Stimulated activated CD8-positive, alpha-beta memory T cell treated with anti-CD3 and anti-CD28 coated beads, Interleukin-4, amount 100 ng/mL, for 1 hour (primary cell): ENCODE data around the gene BPTF.
A peak's percentile ranks its signal among the peaks of the same experiment; 100 is the strongest.
"Not testable (repeated sequence)": the region's sequence is repeated elsewhere in the genome, so short reads cannot be mapped to it uniquely, and the experiment has no call there.

Source experiments
- DNase-seq, 2 donors: peaks; one replicate each; pipeline ENCODE4 v3.0.0-alpha.2; 2020; ENCODE audit warnings: low read depth in 2 of 2, low spot score in 1 of 2

The BPTF gene

GRCh38 chr17:67824735-67825626 lies at the start of gene BPTF:
TSS of gene BPTF (plus strand) at chr17:67825503. CDS start at chr17:67825725, 222 bp downstream.
- DNase-seq: peak; percentile 78 to 83

- no peak for DNase-seq
Measured at GRCh38 chr17:67779098-67779672, 46.1 kb upstream of the BPTF start.

- no peak for DNase-seq
Measured at GRCh38 chr17:67784364-67785121, 40.8 kb upstream of the BPTF start.

GRCh38 chr17:67785122-67785477 lies 40.2 kb upstream of the BPTF start:
- DNase-seq: no peak

- DNase-seq: no peak
Measured at GRCh38 chr17:67785504-67785903, 39.8 kb upstream of the BPTF start.

- DNase-seq: peak in 1 of 2 donors; percentile 25
Measured at GRCh38 chr17:67800495-67800928, 24.8 kb upstream of the BPTF start.

GRCh38 chr17:67801626-67802175 lies 23.6 kb upstream of the BPTF start:
- DNase-seq: no peak

- no peak for DNase-seq
Measured at GRCh38 chr17:67810464-67810863, 14.8 kb upstream of the BPTF start.

GRCh38 chr17:67812380-67812779 lies 12.9 kb upstream of the BPTF start:
- not testable (repeated sequence) for DNase-seq

GRCh38 chr17:67813803-67814180 lies 11.5 kb upstream of the BPTF start:
- no peak for DNase-seq

GRCh38 chr17:67818110-67819002 lies 6.9 kb upstream of the BPTF start:
- DNase-seq: no peak

GRCh38 chr17:67819722-67820121 lies 5.6 kb upstream of the BPTF start:
- no peak for DNase-seq

GRCh38 chr17:67821871-67822367 lies 3.4 kb upstream of the BPTF start:
- DNase-seq: no peak

- DNase-seq: peak; percentile 20 to 43
Measured at GRCh38 chr17:67825627-67826601, 611 bp downstream of the BPTF start.

GRCh38 chr17:67829331-67829730 lies 4.0 kb downstream of the BPTF start:
- no peak for DNase-seq

GRCh38 chr17:67830440-67830839 lies 5.1 kb downstream of the BPTF start:
- DNase-seq: no peak

- DNase-seq: no peak
Measured at GRCh38 chr17:67831268-67831667, 6.0 kb downstream of the BPTF start.

- DNase-seq: no peak
Measured at GRCh38 chr17:67833134-67833533, 7.8 kb downstream of the BPTF start.

- no peak for DNase-seq
Measured at GRCh38 chr17:67833946-67834631, 8.8 kb downstream of the BPTF start.
